B cell (primary cell): ENCODE results near the gene SLC44A3. TPM values are rescaled to one million over a fixed set of nuclear protein-coding genes. Genes with fewer than 3 reads are reported as not detected.

Experiments used
- ATAC-seq: fragments of 200-7000 bp; cut with Tn5 transposase; one replicate; pipeline ENCODE4 v1.10.0; 2021; ENCODE audit warnings: low read depth, mild to moderate bottlenecking, moderate number of reproducible peaks, moderate library complexity
- CTCF ChIA-PET: fragments of 350-600 bp; sonication (Branson Sonifier 250); formaldehyde crosslinking; loops from one replicate; lab custom pipeline; 2021; ENCODE audit warnings: antibody characterized with exemption, inconsistent platforms; lab: Charles Lee
- POLR2A ChIA-PET: fragments of 350-600 bp; sonication (Branson Sonifier 250); formaldehyde crosslinking; loops from one replicate; lab custom pipeline; 2021; ENCODE audit warnings: antibody characterized with exemption; lab: Charles Lee
- DNase-seq: peaks from one replicate; pipeline ENCODE4 v3.0.0; 2013
- H2AFZ ChIP-seq: 2 replicates; pipeline ENCODE4 v1.6.1; 2012; ENCODE audit warnings: mild to moderate bottlenecking, low read depth, low read length; ENCODE audit not compliant: insufficient read depth, poor library complexity, severe bottlenecking
- H3K27ac ChIP-seq, 2 donors: 1 replicate in 1 of 2; 2 replicates in 1 of 2; pipeline ENCODE4 v1.5.1; 2012 to 2013; ENCODE audit warnings: low read length in 2 of 2, mild to moderate bottlenecking in 2 of 2, moderate library complexity in 1 of 2
- H3K27me3 ChIP-seq, 4 experiments: fragments of 200-600 bp in 1 of 4; sonication (generic) in 1 of 4; replicated peaks in 1 of 4; 1 replicate in 2 of 4; 2 replicates in 2 of 4; pipeline versions ENCODE4 v1.6.1 to v1.7.0; 2013 to 2016; ENCODE audit warnings: low read length in 3 of 4, mild to moderate bottlenecking in 2 of 4, mixed read lengths in 1 of 4, moderate library complexity in 1 of 4; ENCODE audit not compliant: insufficient read depth in 4 of 4, control insufficient read depth in 3 of 4; ENCODE audit errors: control extremely low read depth in 1 of 4
- H3K36me3 ChIP-seq, 2 experiments: replicated peaks in 1 of 2; 1 replicate in 1 of 2; 2 replicates in 1 of 2; pipeline versions ENCODE4 v1.6.1 to v1.7.1; 2013; ENCODE audit warnings: low read length in 1 of 2; ENCODE audit not compliant: insufficient read depth in 2 of 2, control insufficient read depth in 1 of 2; ENCODE audit errors: control extremely low read depth in 1 of 2, extremely low read depth in 1 of 2
- H3K4me1 ChIP-seq, 2 donors: fragments of 200-600 bp in 1 of 2; sonication (generic) in 1 of 2; 1 replicate in 1 of 2; 2 replicates in 1 of 2; pipeline versions ENCODE4 v1.5.1 to v1.6.1; 2013 to 2017; ENCODE audit warnings: low read length in 2 of 2; ENCODE audit not compliant: control insufficient read depth in 2 of 2, insufficient read depth in 2 of 2
- H3K4me2 ChIP-seq: replicated peaks from 2 replicates; pipeline ENCODE3; 2012; ENCODE audit warnings: mild to moderate bottlenecking, low read depth, low read length; ENCODE audit not compliant: poor library complexity, severe bottlenecking
- H3K4me3 ChIP-seq, 5 experiments: fragments of 200-600 bp in 1 of 5; sonication (generic) in 1 of 5; 1 replicate in 3 of 5; 2 replicates in 2 of 5; pipeline versions ENCODE4 v1.5.1 to v1.7.0; 2011 to 2016; ENCODE audit warnings: low read length in 4 of 5, mild to moderate bottlenecking in 4 of 5, low read depth in 2 of 5, control low read depth in 1 of 5, moderate library complexity in 1 of 5; ENCODE audit not compliant: insufficient read depth in 1 of 5; ENCODE audit errors: control extremely low read depth in 1 of 5, extremely low read depth in 1 of 5
- H3K79me2 ChIP-seq: fragments of 200-600 bp; sonication (generic); one replicate; pipeline ENCODE4 v1.6.0; 2016; ENCODE audit warnings: low read length; ENCODE audit not compliant: control insufficient read depth, insufficient read depth
- H3K9ac ChIP-seq: fragments of 200-600 bp; sonication (generic); 2 replicates; pipeline ENCODE4 v1.6.1; 2017; ENCODE audit warnings: mild to moderate bottlenecking, low read length, moderate library complexity
- H3K9me3 ChIP-seq, 3 donors: one replicate each; pipeline versions ENCODE4 v1.6.1 to v1.7.1; 2013; ENCODE audit warnings: low read length in 2 of 3; ENCODE audit not compliant: control insufficient read depth in 2 of 3, insufficient read depth in 1 of 3; ENCODE audit errors: control extremely low read depth in 1 of 3
- H4K20me1 ChIP-seq: 2 replicates; pipeline ENCODE4 v1.6.0; 2012; ENCODE audit warnings: mild to moderate bottlenecking, low read length; ENCODE audit not compliant: insufficient read depth, control insufficient read depth, poor library complexity, severe bottlenecking
- H3K27ac Mint-ChIP-seq: one replicate; pipeline ENCODE4 v1.8.0; 2021; ENCODE audit warnings: mixed read lengths
- H3K27me3 Mint-ChIP-seq: one replicate; pipeline ENCODE4 v1.8.0; 2021; ENCODE audit warnings: mixed read lengths
- H3K4me1 Mint-ChIP-seq: one replicate; pipeline ENCODE4 v1.8.0; 2021; ENCODE audit warnings: mixed read lengths
- H3K4me3 Mint-ChIP-seq: one replicate; pipeline ENCODE4 v1.8.0; 2021; ENCODE audit warnings: mixed read lengths
- H3K9me3 Mint-ChIP-seq: one replicate; pipeline ENCODE4 v1.8.0; 2022; ENCODE audit warnings: mixed read lengths; ENCODE audit not compliant: insufficient read depth
- CTCF ChIP-seq: fragments of 200-600 bp; IDR thresholded peaks from one replicate; pipeline ENCODE4 v1.8.0; 2022; ENCODE audit warnings: antibody characterized with exemption, mild to moderate bottlenecking
- EZH2 ChIP-seq: IDR thresholded peaks from 2 replicates; pipeline ENCODE4 v1.6.1; 2012; ENCODE audit warnings: borderline replicate concordance, low read depth, mild to moderate bottlenecking, moderate library complexity, low read length; ENCODE audit not compliant: insufficient read depth, poor library complexity, severe bottlenecking
- WGBS: methylation state at CpG from one replicate; pipeline ENCODE4 v1.1.5; 2013; ENCODE audit warnings: missing lambda C conversion rate; ENCODE audit not compliant: insufficient coverage; 5-methylcytosine and 5-hydroxymethylcytosine counted together
- intact Hi-C: fragments of 100-400 bp; cut with micrococcal nuclease; formaldehyde crosslinking; loops from one replicate; pipeline ENCODE4 v1.10.0; 2022
- polyA plus RNA-seq: library from polyadenylated mRNA; depleted of rRNA; stranded (reverse); fragments of >200 nt; gene quantifications from 2 replicates; pipeline ENCODE4 v1.2.3, GENCODE V29; 2012
- total RNA-seq, 2 donors: library from RNA; stranded (reverse); fragments of 120-200 nt in 1 of 2; gene quantifications; 1 replicate in 1 of 2; 2 replicates in 1 of 2; pipeline versions ENCODE4 v1.2.3 to v1.2.4, GENCODE V29; 2013 to 2022

Gene SLC44A3
- total and polyA plus RNA-seq, 2 donors (not counting 1 experiment from before 2014, with no cell fraction given) = not detected

- H3K9ac ChIP-seq = no peak overlapping the region
- H2AFZ ChIP-seq = no peak overlapping the region
- ChIA-PET POLR2A (no interaction called here), CTCF (no interaction called here)
- H3K4me1 Mint-ChIP-seq = no peaks in the 10 kb centered on the region
- H3K4me3 Mint-ChIP-seq = no peak overlapping the region
- no peak overlapping the region for H3K4me3 ChIP-seq
- H3K9me3 Mint-ChIP-seq = no peaks in the 10 kb centered on the region
- no peak overlapping the region for H3K4me2 ChIP-seq
- H3K27ac Mint-ChIP-seq = no peak overlapping the region
- H3K27me3 ChIP-seq = peaks cover 0 to 45% (median 10%) of the 10 kb centered on the region in 4 experiments
- H3K79me2 ChIP-seq = no peaks in the 10 kb centered on the region
- H3K27me3 Mint-ChIP-seq = peaks cover 23% of the 10 kb centered on the region
- peaks cover 0 to 9% (median 3%) of the 10 kb centered on the region in 3 donors for H3K9me3 ChIP-seq
- ATAC-seq = no peak
- no peak for DNase-seq
- H3K36me3 ChIP-seq = no peaks in the 10 kb centered on the region
- TF ChIP-seq EZH2 = no peak
- no peak for TF ChIP-seq CTCF
- intact Hi-C loops = no loop called here
- H3K27ac ChIP-seq = no peak overlapping the region
- H3K4me1 ChIP-seq = peaks cover under 1% of the 10 kb centered on the region in 2 donors
- H4K20me1 ChIP-seq = no peaks in the 10 kb centered on the region
These were observed 41.3 kb upstream of the SLC44A3 start for GRCh38 chr1:94778808-94779207.

GRCh38 chr1:94783342-94784189 lies 36.6 kb upstream of the SLC44A3 start:
- peaks cover 0 to 38% (median 11%) of the 10 kb centered on the region in 4 experiments for H3K27me3 ChIP-seq
- H3K9me3 Mint-ChIP-seq = no peaks in the 10 kb centered on the region
- H3K36me3 ChIP-seq = no peaks in the 10 kb centered on the region
- WGBS = 84% methylated on average over 10 of the region's 12 CpGs
- TF ChIP-seq EZH2 (no peak), CTCF (no peak)
- H3K27ac Mint-ChIP-seq = no peak overlapping the region
- no peaks in the 10 kb centered on the region for H3K9me3 ChIP-seq
- CTCF ChIA-PET = no interaction called here
- H3K4me1 Mint-ChIP-seq = no peaks in the 10 kb centered on the region
- H4K20me1 ChIP-seq = no peaks in the 10 kb centered on the region
- no peaks in the 10 kb centered on the region for H3K79me2 ChIP-seq
- POLR2A ChIA-PET = no interaction called here
- H3K9ac ChIP-seq = no peak overlapping the region
- ATAC-seq (no peak), DNase-seq (no peak)
- H3K27ac ChIP-seq = no peak overlapping the region
- intact Hi-C loops = no loop called here
- no peak overlapping the region for H3K4me3 ChIP-seq
- no peak overlapping the region for H3K4me2 ChIP-seq
- H3K4me1 ChIP-seq = no peaks in the 10 kb centered on the region
- peaks cover 26% of the 10 kb centered on the region for H3K27me3 Mint-ChIP-seq
- no peak overlapping the region for H2AFZ ChIP-seq
- H3K4me3 Mint-ChIP-seq = no peak overlapping the region
